Neuronal stem cell (in vitro differentiated cells): ENCODE data around the gene OSGEPL1.

Source experiments
- DNase-seq: peaks from one replicate; pipeline ENCODE4 v3.0.0-alpha.2; 2013; ENCODE audit warnings: low spot score
- H2AFZ ChIP-seq: one replicate; pipeline ENCODE4 v1.6.1; 2013; ENCODE audit warnings: mild to moderate bottlenecking, low read length, inconsistent platforms
- H2AK5ac ChIP-seq: 2 replicates; pipeline ENCODE4 v1.6.1; 2013; ENCODE audit warnings: low read depth, mild to moderate bottlenecking, inconsistent platforms, low read length, moderate library complexity, mixed read lengths
- H2BK120ac ChIP-seq: 2 replicates; pipeline ENCODE4 v1.6.1; 2013; ENCODE audit warnings: low read depth, mild to moderate bottlenecking, inconsistent platforms, low read length, moderate library complexity, mixed read lengths
- H2BK12ac ChIP-seq: one replicate; pipeline ENCODE4 v1.6.1; 2013; ENCODE audit warnings: low read length, inconsistent platforms
- H2BK15ac ChIP-seq: 2 replicates; pipeline ENCODE4 v1.6.1; 2013; ENCODE audit warnings: mild to moderate bottlenecking, low read length, inconsistent platforms, mixed read lengths
- H2BK5ac ChIP-seq: one replicate; pipeline ENCODE4 v1.6.1; 2013; ENCODE audit warnings: inconsistent platforms, mild to moderate bottlenecking, low read length, moderate library complexity
- H3K14ac ChIP-seq: one replicate; pipeline ENCODE4 v1.6.1; 2013; ENCODE audit warnings: low read length, inconsistent platforms
- H3K18ac ChIP-seq: 2 replicates; pipeline ENCODE4 v1.6.1; 2013; ENCODE audit warnings: low read length, inconsistent platforms
- H3K23ac ChIP-seq: 2 replicates; pipeline ENCODE4 v1.6.1; 2013; ENCODE audit warnings: low read depth, mild to moderate bottlenecking, mixed read lengths, low read length, inconsistent platforms; ENCODE audit not compliant: poor library complexity
- H3K27ac ChIP-seq: replicated peaks from 3 replicates; pipeline ENCODE4 v1.5.1; 2013; ENCODE audit warnings: low read length, inconsistent platforms
- H3K27me3 ChIP-seq, 3 experiments: 2 replicates each; pipeline ENCODE4 v1.6.1; 2013; ENCODE audit warnings: low read length in 3 of 3, mild to moderate bottlenecking in 2 of 3, inconsistent platforms in 1 of 3, low read depth in 1 of 3, mixed read lengths in 1 of 3, moderate library complexity in 1 of 3; ENCODE audit not compliant: control insufficient read depth in 3 of 3, insufficient read depth in 3 of 3
- H3K36me3 ChIP-seq, 2 donors: replicated peaks in 1 of 2; 2 replicates each; pipeline ENCODE4 v1.6.1; 2013; ENCODE audit warnings: low read length in 2 of 2; ENCODE audit not compliant: control insufficient read depth in 2 of 2, insufficient read depth in 2 of 2
- H3K4ac ChIP-seq: 2 replicates; pipeline ENCODE4 v1.6.1; 2013; ENCODE audit warnings: inconsistent platforms, mild to moderate bottlenecking, low read length, moderate library complexity
- H3K4me1 ChIP-seq, 2 donors: 1 replicate in 1 of 2; 2 replicates in 1 of 2; pipeline ENCODE4 v1.6.1; 2013; ENCODE audit warnings: low read length in 2 of 2, low read depth in 1 of 2; ENCODE audit not compliant: control insufficient read depth in 2 of 2, insufficient read depth in 1 of 2
- H3K4me2 ChIP-seq: one replicate; pipeline ENCODE4 v1.6.1; 2013; ENCODE audit warnings: mild to moderate bottlenecking, low read length, inconsistent platforms; ENCODE audit not compliant: insufficient read depth, poor library complexity, severe bottlenecking
- H3K4me3 ChIP-seq, 2 donors: 2 replicates each; pipeline ENCODE4 v1.5.1; 2013; ENCODE audit warnings: low read length in 2 of 2, mild to moderate bottlenecking in 2 of 2, inconsistent platforms in 1 of 2, moderate library complexity in 1 of 2
- H3K79me1 ChIP-seq: one replicate; pipeline ENCODE4 v1.6.1; 2013; ENCODE audit warnings: low read depth, mild to moderate bottlenecking, inconsistent platforms, low read length, moderate library complexity
- H3K9ac ChIP-seq: one replicate; pipeline ENCODE4 v1.6.1; 2013; ENCODE audit warnings: mild to moderate bottlenecking, low read depth, low read length, inconsistent platforms; ENCODE audit not compliant: poor library complexity
- H3K9me3 ChIP-seq, 2 donors: replicated peaks in 1 of 2; 2 replicates each; pipeline versions ENCODE3 to v1.6.1; 2013; ENCODE audit warnings: low read length in 2 of 2, mild to moderate bottlenecking in 2 of 2, inconsistent platforms in 1 of 2, low read depth in 1 of 2, mixed read lengths in 1 of 2, moderate library complexity in 1 of 2; ENCODE audit not compliant: control insufficient read depth in 2 of 2, insufficient read depth in 1 of 2
- H4K8ac ChIP-seq: one replicate; pipeline ENCODE4 v1.6.1; 2013; ENCODE audit warnings: low read depth, mild to moderate bottlenecking, inconsistent platforms, low read length, moderate library complexity
- H4K91ac ChIP-seq: one replicate; pipeline ENCODE4 v1.6.1; 2013; ENCODE audit warnings: low read length, low read depth, mild to moderate bottlenecking, inconsistent platforms; ENCODE audit not compliant: poor library complexity
- WGBS, 2 donors: extraction: QIAGEN DNeasy Blood & Tissue Kit; methylation state at CpG; one replicate each; pipeline ENCODE4 v1.1.7; 2013; ENCODE audit warnings: missing lambda C conversion rate in 2 of 2, mixed read lengths in 1 of 2; ENCODE audit not compliant: insufficient read length in 2 of 2, insufficient replicate concordance in 1 of 2; ENCODE audit errors: extremely low coverage in 2 of 2; 5-methylcytosine and 5-hydroxymethylcytosine counted together

The OSGEPL1 gene

DNA sequence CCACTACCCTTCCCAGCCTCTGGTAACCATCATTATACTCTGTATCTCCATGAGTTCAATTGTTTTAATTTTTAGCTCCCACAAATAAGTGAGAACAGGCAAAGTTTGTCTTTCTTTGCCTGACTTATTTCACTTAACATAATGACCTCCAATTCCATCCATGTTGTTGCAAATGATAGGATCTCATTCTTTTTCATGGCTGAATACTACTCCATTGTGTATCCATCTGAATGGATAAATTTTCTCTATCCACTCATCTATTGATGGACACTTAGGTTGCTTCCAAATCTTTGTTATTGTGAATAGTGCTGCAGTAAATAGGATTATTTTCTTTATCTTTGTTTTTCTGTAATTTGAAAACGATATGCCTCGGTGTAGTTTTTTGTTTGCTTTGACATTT, 61.9 kb downstream of the OSGEPL1 start:
- H3K4me1 ChIP-seq = no peaks in the 10 kb centered on the region
- H3K14ac ChIP-seq = no peak overlapping the region
- H3K4me2 ChIP-seq = no peak overlapping the region
- H4K91ac ChIP-seq = no peak overlapping the region
- H3K9me3 ChIP-seq = no peaks in the 10 kb centered on the region
- no peak overlapping the region for H2BK15ac ChIP-seq
- H3K4me3 ChIP-seq = no peak overlapping the region
- no CpG with 5 or more reads among the region's 2 CpGs for WGBS, 2 donors
- no peak overlapping the region for H2AK5ac ChIP-seq
- no peak overlapping the region for H3K9ac ChIP-seq
- no peak overlapping the region for H4K8ac ChIP-seq
- no peak overlapping the region for H2AFZ ChIP-seq
- no peaks in the 10 kb centered on the region for H3K27me3 ChIP-seq
- no peak overlapping the region for H2BK12ac ChIP-seq
- no peak overlapping the region for H3K4ac ChIP-seq
- H3K18ac ChIP-seq = no peak overlapping the region
- no peak overlapping the region for H3K27ac ChIP-seq
- H2BK5ac ChIP-seq = no peak overlapping the region
- no peak overlapping the region for H3K23ac ChIP-seq
- H3K36me3 ChIP-seq = no peaks in the 10 kb centered on the region
- DNase-seq = no peak
- no peak overlapping the region for H2BK120ac ChIP-seq
- H3K79me1 ChIP-seq = no peaks in the 10 kb centered on the region

- DNase-seq = no peak
- no peak overlapping the region for H4K8ac ChIP-seq
- H3K27me3 ChIP-seq = no peaks in the 10 kb centered on the region
- no peak overlapping the region for H3K4me3 ChIP-seq
- H3K9ac ChIP-seq = no peak overlapping the region
- no CpG with 5 or more reads among the region's 6 CpGs for WGBS, 2 donors
- no peak overlapping the region for H2BK5ac ChIP-seq
- H3K4me2 ChIP-seq = no peak overlapping the region
- no peaks in the 10 kb centered on the region for H3K79me1 ChIP-seq
- no peak overlapping the region for H3K23ac ChIP-seq
- H3K18ac ChIP-seq = no peak overlapping the region
- no peak overlapping the region for H2BK12ac ChIP-seq
- no peak overlapping the region for H3K14ac ChIP-seq
- no peaks in the 10 kb centered on the region for H3K4me1 ChIP-seq
- H2AFZ ChIP-seq = no peak overlapping the region
- no peak overlapping the region for H3K27ac ChIP-seq
- H4K91ac ChIP-seq = no peak overlapping the region
- no peak overlapping the region for H2BK120ac ChIP-seq
- no peaks in the 10 kb centered on the region for H3K36me3 ChIP-seq
- no peak overlapping the region for H2AK5ac ChIP-seq
- H3K9me3 ChIP-seq = no peaks in the 10 kb centered on the region
- H2BK15ac ChIP-seq = no peak overlapping the region
- H3K4ac ChIP-seq = no peak overlapping the region
These were observed 64.3 kb downstream of the OSGEPL1 start for GRCh38 chr2:189698020-189698887.
